Daoy (cell line): ENCODE data around the gene PXMP4. TPM values are rescaled to one million over a fixed set of nuclear protein-coding genes. Genes with fewer than 3 reads are reported as not detected.
"Not testable (repeated sequence)": the region's sequence is repeated elsewhere in the genome, so short reads cannot be mapped to it uniquely, and the experiment has no call there.

Source experiments
- DNase-seq: peaks from one replicate; pipeline ENCODE4 v3.0.0-alpha.2; 2015; ENCODE audit warnings: low read depth
- total RNA-seq: library from RNA; depleted of rRNA; stranded (reverse); fragments of >200 nt; shearing (Covaris generic); gene quantifications from 2 replicates; pipeline ENCODE4 v1.2.3, GENCODE V29; 2014; rRNA removed

PXMP4 gene, protein sequence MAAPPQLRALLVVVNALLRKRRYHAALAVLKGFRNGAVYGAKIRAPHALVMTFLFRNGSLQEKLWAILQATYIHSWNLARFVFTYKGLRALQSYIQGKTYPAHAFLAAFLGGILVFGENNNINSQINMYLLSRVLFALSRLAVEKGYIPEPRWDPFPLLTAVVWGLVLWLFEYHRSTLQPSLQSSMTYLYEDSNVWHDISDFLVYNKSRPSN
- 0.74 and 0.92 TPM in 2 replicates for total RNA-seq

DNA sequence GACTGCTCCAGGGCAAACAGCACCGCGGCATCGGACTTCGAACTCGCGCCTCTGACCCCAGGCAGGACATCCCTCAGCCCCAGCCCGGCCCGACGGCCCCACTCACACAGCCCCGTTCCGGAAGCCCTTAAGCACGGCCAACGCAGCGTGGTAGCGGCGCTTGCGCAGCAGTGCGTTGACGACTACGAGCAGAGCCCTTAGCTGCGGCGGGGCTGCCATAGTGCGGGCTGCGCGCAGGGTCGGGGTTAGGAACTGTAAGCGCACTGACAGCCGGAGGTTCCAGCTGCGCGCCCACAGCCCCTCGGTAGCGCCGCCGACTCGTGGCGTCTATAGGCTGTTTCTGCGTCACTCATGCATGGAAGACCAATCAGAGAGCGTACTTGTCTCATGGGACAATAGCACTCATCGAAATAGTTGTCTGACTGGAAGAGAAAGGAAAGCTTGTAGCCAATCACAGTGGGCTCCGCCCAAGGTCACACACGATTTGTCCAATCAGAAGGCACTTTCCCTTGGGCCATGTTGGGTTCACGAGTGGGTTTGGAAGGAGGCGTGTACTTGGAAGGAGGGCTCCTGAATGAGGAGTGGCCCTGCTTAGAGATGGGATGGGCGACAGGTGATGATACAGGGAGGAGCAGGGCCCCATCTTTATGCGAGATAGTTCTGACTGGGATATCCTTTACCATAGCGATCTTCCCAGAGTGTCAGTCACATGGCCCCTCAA, at the start of gene PXMP4:
TSS of gene PXMP4 (minus strand) at position 322 of the 721 bp plus-strand sequence. CDS start at position 219, 103 bp downstream.
- DNase-seq: peak; percentile 92

DNA sequence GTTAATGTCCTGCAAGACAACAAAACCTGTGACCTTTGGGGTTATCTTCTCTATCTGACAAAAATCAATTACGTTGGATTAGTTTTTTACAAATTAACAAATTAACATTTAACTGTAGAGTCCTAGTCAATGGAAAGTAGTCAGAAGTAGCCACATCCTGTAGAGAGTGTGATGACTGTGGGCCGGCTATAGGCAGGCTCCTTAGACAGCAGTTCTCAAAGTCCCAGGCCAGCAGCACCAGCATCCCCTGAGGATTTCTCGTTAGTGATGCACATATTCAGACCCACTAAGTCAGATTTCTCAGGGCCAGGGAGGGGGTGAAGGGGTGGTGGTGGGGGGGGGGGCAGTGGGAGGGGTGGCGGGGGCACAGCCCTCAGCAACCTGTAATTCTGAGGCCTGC, 48.9 kb upstream of the PXMP4 start:
- DNase-seq: no peak

DNA sequence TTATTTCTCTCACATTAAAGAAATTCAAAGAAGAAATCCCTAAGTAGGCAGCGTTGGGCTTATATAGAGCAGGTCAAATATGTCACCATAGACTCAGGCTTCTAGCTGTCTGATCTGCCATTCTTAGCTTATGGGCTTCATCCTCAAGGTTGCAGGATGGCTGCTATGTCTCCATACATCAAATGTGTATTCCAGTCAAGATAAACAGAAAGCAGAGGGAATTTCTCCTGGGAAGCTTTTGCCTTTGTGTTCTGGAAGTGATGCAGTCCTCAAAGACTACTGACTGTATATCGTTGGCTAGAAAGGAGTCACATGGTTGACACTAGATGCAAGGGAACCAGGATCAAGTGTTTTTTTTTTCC, 47.6 kb upstream of the PXMP4 start:
- DNase-seq: no peak

DNA sequence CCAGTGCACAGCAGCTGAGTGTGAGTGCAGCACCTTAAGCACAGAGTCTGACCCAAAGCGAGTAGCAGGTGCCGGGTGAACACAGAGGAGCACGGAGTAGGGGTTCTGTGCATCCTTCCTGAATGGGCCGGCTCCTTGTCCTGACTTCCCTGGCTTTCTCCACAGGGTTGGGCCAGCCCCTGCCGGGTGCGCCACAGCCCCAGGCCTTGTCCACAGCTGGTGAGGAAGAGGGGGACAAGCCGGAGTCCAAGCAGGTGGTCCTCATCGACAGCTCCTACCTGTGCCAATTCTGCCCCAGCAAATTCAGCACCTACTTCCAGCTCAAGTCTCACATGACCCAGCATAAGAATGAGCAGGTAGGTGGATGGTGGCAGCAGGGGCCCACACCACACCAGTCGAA, 46.6 kb upstream of the PXMP4 start:
- DNase-seq: no peak

DNA sequence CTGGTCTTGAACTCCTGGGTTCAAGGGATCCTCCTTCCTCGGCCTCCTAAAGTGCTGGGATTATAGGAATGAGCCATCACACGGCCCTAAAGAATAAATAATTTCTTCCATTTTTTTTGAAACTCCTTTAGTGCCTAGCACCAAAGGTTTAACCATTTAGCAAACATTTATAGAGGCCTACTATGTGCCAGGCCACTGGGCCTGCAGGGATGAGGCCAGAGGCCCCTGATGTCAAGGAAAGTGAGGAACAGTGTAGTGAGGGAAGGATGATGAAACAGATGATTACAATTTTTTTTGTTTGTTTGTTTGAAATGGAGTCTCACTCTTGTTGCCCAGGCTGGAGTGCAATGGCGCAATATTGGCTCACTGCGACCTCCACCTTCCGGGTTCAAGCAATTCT, 45.5 kb upstream of the PXMP4 start:
- no peak for DNase-seq

DNA sequence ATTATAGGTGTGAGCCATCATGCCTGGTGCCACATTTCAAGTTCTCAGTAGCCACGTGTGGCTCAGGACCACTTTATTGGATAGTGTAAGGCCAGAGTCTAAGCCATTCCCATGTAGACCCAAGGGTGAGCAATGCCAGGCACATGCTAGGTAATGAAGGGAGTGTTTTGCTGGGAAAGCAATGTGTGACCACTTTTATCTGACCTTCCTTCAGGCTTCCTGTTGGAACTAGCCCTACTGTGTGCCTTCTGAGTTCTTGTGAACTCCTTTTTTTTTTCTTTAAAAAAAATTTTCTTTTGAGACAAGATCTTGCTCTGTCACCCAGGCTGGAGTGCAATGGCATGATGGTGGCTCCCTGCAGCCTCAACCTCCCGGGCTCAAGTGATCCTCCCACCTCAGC, 45.0 kb upstream of the PXMP4 start:
- DNase-seq: no peak

DNA sequence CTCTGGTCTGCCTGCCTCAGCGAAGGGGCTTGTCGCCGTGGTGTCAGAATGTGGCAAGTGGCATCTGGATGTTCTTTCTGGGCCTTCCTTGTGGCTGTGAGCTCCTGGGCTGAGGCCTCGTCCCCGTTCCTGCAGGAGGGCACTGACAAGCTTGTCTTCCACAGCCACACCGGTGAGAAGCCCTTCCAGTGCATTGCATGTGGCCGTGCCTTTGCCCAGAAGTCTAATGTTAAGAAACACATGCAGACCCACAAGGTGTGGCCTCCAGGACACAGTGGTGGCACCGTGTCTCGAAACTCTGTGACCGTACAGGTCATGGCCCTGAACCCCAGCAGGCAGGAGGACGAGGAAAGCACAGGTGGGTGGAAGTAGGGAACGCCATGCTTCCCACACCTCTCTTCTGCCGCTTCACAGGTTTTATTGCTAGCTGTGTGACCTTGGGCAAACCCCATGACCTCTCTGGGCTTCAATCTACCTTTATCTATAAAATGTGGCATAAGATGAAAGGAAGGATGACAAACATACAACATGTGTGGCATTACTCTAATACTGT, 41.7 kb upstream of the PXMP4 start:
- no peak for DNase-seq

DNA sequence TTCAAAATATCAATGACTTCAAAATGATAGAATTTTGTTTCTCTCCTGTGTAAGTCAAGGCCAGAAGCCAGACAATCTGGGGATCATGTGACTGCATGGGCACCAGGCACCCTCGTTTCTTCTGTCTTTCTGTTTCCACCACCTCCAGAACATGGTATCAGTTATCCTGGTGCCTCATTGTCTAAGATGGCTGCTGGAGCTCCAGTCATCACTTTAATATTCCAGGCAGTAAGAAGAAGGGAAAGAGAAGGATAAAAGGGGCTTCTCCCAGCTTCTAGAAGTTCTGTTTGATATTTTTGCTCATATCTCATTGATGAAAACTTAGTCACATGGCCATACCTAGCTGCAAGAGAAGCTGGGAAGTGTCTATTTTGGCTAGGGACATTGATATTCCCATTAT, 37.3 kb upstream of the PXMP4 start:
- no peak for DNase-seq

DNA sequence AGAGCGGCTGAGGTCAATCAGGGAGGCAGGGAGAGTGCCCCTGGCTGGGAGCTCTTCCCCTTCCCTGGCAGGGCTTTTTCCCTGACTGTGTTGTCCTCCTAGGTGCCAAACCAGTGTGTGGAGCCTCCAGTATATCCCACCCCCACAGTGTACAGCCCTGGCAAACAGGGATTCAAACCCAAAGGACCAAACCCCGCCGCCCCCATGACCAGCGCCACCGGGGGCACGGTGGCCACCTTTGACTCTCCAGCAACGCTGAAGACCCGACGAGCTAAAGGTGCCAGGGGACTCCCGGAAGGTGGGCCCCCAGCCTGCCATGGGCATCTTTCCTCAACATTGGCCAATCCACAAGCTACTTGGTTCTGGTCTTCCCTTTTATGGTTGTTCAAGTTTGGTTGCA, 36.9 kb upstream of the PXMP4 start:
- DNase-seq: no peak

DNA sequence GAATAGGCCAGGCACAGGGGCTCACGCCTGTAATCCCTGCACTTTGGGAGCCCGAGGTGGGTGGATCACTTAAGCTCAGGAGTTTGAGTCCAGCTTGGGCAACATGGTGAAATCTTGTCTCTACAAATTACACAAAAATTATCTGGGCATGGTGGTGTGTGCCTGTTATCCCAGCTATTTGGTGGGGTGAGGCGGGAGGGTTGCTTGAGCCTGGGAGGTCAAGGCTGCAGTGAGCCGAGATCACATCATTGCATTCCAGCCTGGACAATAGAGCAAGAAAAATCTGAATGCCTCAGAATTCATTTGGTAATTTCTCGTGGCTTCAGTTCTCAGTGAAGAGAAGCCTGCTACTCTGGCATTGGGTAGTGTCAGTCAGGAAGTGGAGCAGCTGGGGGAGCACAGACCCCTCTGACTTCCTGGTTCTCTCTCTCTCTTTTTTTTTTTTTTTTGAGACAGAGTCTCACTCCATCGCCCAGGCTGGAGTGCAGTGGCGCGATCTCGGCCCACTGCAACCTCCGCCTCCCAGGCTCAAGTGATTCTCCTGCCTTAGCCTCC, 35.9 kb upstream of the PXMP4 start:
- not testable (repeated sequence) for DNase-seq

DNA sequence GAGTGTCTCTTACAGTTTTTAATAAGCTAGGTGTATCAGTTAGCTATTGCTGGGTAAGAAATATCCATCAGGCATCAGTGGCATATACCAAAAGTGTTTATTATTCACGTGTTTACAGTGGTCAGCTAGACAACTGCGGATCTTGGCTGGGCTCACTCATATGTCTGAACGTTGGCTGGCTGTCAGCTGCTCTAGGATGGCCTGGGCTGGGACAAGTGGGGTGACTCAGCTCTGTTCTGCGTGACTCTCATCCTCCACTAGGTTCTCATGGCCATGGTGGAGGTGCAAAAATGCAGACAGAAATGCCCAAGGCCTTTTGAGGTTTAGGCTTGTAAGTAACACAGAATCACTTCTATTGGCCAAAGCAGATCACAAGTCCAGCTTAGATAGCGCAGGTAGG, 33.7 kb upstream of the PXMP4 start:
- peak; percentile 16 for DNase-seq

DNA sequence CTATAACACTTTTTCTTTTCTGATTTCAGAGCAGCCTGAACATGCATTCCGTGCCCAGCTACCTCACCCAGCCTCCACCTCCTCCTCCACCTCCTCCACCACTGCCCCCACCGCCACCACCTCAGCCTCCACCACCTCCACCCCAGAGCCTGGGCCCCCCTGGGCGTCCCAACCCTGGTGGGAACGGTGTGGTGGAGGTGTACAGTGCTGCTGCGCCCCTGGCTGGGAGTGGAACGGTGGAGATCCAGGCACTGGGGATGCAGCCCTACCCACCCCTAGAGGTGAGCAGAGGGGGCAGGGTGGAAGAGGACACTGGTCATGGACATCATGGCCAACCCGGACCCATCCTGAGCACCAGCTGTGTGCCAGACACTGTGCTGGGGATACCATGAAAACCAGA, 33.0 kb upstream of the PXMP4 start:
- no peak for DNase-seq

DNA sequence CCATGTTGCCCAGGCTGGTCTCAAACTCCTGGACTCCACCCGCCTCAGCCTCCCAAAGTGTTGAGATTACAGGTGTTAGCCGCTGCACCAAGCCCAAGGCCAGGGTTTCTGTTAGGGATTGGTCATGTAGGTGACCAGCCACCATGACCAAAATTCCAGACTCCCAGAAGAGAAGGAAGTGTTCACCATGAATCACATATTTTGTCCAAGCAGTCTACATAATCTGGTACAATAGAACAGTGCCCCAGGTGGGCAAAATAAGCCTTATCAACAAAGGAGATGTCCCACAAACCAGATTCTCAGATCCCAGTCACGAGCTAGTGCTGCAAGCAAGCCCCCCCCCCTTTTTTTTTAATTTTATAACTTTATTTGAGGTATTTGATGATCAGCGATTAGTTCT, 31.7 kb upstream of the PXMP4 start:
- no peak for DNase-seq

DNA sequence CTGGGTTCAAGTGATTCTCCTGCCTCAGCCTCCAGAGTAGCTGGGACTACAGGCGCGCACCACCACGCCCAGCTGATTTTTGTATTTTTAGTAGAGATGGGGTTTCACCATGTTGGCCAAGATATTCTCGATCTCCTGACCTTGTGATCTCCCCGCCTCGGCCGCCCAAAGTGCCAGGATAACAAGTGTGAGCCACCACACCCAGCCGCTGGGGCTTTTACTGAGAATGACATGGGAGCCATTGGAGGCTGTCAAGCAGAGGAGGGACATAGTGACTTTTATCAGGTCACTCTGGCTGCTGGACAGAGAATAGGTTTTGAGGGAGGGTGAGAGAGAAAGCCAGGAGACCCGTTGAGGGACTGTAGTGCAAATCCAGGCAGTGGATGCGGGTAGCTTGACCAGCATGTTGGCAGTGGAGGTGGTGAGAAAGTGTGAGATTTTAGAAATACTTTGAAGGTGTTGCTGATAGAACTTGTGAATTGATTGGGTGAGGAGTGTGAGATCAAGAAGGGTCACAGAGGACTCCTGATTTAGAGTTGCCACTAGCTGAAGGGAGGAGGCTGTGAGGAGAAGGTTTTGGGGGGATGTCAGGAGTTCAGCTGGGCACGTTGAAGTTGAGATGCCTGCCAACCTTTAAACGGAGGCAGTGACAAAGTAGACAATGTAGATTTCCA, 26.4 kb upstream of the PXMP4 start:
- no peak for DNase-seq

DNA sequence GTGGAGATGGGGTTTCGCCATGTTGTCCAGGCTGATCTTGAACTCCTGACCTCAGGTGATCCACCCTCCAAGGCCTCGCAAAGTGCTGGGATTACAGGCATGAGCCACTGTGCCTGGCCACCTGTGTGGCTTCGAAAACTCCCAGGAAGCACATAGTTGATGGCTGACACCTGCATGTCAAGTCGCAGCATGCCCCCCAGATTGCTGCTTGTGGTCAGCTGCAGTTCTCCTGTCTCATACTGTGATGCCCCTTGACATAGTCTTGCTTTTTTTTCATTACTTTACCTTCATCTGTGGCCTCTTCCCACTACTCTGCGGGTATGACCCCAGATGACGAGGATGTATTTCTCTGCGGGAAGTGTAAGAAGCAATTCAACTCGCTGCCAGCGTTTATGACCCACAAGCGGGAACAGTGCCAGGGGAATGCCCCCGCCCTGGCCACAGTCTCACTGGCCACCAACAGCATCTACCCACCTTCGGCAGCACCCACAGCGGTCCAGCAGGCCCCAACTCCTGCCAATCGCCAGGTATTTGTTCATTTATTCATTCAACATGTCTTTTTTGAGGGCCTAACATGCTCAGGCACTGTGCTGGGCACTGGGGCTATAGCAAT, 24.8 kb upstream of the PXMP4 start:
- no peak for DNase-seq

DNA sequence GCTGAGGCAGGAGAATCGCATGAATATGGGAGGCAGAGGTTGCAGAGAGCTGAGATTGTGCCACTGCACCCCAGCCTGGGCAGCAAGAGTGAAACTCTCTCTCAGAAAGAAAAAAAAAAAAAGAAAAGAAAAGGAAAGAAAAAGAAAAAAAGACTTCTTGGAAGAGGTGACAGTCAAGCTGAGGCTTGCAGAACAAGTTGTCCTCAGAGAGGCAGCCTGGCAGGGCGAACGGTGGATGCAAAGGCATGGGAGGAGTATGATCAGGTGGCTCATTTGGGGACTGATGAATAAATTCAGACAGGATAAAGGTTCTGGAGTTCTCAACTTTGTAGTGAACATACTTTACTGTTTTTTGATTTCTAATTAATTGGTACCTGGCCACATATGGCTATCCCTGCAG, 24.1 kb upstream of the PXMP4 start:
- no peak for DNase-seq

DNA sequence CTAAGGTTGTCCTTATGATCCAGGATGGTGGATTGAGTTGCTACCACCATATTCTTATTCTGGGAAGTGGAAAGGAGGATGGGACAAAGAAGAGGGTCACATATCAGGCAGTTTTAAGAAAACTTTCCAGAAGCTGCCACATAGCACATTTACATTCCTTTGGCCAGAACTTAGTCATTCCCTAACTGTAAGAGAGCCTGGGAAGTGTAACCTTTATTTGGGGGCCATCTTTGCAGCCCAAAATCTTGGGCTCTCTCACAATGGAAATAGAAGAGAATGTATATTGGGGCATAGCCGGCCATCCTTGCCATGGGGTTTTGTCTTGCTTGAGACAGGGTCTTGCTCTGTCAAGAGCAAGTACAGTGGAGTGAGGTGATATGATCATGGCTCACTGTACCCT, 20.1 kb upstream of the PXMP4 start:
- no peak for DNase-seq

DNA sequence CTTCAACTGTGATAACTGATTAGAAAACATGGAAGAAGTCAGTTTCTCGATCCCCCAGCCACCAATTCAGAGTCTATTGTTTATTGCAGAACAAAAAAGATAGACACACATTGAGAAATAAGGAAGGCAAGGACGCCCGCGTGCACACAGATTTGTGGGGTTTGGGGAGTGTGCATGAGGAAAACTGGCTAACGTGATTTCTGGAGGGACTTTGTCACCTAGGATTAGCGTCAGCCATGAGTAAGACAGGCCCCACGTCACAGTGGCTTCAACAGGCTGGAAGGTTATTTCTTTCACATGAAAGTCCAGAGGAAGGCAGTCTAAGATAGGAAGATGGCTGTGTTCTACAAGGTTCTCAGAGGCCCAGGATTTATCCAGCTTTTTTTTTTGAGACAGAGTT, 19.4 kb upstream of the PXMP4 start:
- no peak for DNase-seq

DNA sequence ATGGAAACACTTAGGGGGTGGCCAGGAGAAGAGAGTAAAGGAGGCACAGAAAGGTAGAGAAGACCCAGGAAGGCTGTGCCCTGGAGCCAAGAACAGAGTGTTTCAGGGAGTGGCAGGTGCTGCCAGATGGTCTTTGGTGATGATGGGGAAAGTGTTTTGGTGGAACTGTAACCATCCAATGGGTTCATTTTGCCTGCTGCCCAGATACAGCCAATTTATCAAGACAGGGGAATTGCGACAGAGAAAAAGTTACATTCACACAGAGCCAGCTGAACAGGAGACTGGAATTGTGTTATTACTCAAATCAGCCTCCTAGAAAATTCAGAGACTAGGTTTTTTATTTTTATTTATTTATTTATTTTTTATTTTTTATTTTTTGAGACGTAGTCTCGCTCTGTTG, 16.9 kb upstream of the PXMP4 start:
- DNase-seq: no peak

DNA sequence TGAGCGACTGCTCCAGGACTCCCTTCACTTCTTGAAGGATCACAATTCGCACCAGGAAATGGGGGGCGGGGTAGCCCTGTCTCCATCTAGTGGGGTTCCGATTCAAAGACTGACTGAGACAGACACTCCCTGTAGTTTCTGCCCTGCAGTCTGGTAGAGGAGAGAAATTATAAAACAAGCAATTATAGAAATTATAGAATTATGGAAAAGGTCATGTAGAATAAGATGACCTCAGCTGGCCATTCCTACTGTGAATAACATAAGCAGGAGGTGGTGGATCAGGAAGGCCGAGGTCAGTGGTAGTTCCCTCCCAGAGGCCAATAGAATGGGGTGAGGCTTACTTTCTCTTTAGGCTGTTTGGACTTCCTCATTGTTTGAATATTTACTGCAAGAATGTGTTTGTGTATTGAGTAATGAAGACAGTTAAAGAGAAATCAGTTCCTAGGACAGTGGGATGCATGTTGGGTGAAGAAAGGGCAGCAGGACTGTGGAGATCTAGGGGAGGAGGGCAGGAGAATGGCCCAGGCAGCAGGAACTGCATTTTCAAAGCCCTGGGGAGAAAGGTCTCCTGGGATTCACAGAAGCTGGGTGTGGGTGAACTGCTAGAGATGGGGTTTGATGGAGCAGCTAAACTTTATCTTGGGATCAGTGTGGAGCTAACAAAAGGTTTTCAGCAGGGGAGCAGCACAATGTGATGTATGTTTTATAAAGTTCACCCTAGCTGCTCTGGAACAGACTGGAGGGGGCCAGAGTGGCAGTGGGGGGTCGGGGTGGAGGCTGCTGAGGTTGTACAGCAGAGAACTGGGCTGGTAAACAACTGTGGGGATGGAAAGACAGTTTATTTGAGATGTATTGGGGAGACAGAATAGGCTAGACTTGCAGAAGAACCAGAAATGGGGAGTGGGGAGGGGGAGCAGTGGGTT, 13.8 kb upstream of the PXMP4 start:
- DNase-seq: peak; percentile 9
